ENCODE measurements around the gene ELAC2. TPM values are rescaled to one million over a fixed set of nuclear protein-coding genes. Genes with fewer than 3 reads are reported as not detected.

Gene ELAC2
- total and polyA plus RNA-seq, 10 of the 15 experiments (the other 5 are each of a cell fraction or from before 2014, with no cell fraction given), result 5.1 to 146 (median 79.4) TPM

GRCh38 chr17:13025258-13025627 lies 7.4 kb upstream of the ELAC2 start (continued):
- TF ChIP-seq, protein P1, sequence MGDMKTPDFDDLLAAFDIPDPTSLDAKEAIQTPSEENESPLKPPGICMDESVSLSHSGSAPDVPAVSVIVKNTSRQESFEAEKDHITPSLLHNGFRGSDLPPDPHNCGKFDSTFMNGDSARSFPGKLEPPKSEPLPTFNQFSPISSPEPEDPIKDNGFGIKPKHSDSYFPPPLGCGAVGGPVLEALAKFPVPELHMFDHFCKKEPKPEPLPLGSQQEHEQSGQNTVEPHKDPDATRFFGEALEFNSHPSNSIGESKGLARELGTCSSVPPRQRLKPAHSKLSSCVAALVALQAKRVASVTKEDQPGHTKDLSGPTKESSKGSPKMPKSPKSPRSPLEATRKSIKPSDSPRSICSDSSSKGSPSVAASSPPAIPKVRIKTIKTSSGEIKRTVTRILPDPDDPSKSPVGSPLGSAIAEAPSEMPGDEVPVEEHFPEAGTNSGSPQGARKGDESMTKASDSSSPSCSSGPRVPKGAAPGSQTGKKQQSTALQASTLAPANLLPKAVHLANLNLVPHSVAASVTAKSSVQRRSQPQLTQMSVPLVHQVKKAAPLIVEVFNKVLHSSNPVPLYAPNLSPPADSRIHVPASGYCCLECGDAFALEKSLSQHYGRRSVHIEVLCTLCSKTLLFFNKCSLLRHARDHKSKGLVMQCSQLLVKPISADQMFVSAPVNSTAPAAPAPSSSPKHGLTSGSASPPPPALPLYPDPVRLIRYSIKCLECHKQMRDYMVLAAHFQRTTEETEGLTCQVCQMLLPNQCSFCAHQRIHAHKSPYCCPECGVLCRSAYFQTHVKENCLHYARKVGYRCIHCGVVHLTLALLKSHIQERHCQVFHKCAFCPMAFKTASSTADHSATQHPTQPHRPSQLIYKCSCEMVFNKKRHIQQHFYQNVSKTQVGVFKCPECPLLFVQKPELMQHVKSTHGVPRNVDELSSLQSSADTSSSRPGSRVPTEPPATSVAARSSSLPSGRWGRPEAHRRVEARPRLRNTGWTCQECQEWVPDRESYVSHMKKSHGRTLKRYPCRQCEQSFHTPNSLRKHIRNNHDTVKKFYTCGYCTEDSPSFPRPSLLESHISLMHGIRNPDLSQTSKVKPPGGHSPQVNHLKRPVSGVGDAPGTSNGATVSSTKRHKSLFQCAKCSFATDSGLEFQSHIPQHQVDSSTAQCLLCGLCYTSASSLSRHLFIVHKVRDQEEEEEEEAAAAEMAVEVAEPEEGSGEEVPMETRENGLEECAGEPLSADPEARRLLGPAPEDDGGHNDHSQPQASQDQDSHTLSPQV (IDR thresholded peaks at IDR 0.05), result no peak
- TF ChIP-seq HCFC1 (IDR thresholded peaks at IDR 0.05; ENCODE audit: low read length), result no peak
- no peak for TF ChIP-seq DPF2 (IDR thresholded peaks at IDR 0.05)
- TF ChIP-seq JUNB (IDR thresholded peaks at IDR 0.05), result no peak
- TF ChIP-seq SMAD5 (IDR thresholded peaks at IDR 0.05; ENCODE audit: low read depth), result no peak
- TF ChIP-seq NBN (IDR thresholded peaks at IDR 0.05), result no peak
- TF ChIP-seq SRF (IDR thresholded peaks at IDR 0.05; ENCODE audit: low read depth in 2 of 2, low read length in 2 of 2), result no peak
- TF ChIP-seq, protein P2, sequence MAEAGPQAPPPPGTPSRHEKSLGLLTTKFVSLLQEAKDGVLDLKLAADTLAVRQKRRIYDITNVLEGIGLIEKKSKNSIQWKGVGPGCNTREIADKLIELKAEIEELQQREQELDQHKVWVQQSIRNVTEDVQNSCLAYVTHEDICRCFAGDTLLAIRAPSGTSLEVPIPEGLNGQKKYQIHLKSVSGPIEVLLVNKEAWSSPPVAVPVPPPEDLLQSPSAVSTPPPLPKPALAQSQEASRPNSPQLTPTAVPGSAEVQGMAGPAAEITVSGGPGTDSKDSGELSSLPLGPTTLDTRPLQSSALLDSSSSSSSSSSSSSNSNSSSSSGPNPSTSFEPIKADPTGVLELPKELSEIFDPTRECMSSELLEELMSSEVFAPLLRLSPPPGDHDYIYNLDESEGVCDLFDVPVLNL (IDR thresholded peaks at IDR 0.05; ENCODE audit: low read depth, low read length), result no peak

Measured in GM12878 (cell line).